Stomach smooth muscle (tissue), 2 donors: ENCODE measurements around the gene PRKAR1B.

Experiments
- H3K27ac ChIP-seq: one replicate; pipeline ENCODE4 v1.7.0; 2013; ENCODE audit warnings: mild to moderate bottlenecking, low read length, inconsistent platforms
- H3K27me3 ChIP-seq, 2 donors: one replicate each; pipeline ENCODE4 v1.7.0; 2013; ENCODE audit warnings: low read length in 2 of 2; ENCODE audit not compliant: insufficient read depth in 2 of 2, control insufficient read depth in 1 of 2
- H3K36me3 ChIP-seq, 2 donors: one replicate each; pipeline ENCODE4 v1.7.0; 2013; ENCODE audit warnings: low read length in 2 of 2; ENCODE audit not compliant: control insufficient read depth in 2 of 2, insufficient read depth in 2 of 2
- H3K4me1 ChIP-seq: one replicate; pipeline ENCODE4 v1.7.0; 2013; ENCODE audit warnings: low read length; ENCODE audit not compliant: control insufficient read depth, insufficient read depth
- H3K4me3 ChIP-seq, 2 donors: one replicate each; pipeline ENCODE4 v1.7.0; 2013; ENCODE audit warnings: low read length in 2 of 2
- H3K9ac ChIP-seq, 2 donors: one replicate each; pipeline ENCODE4 v1.7.0; 2013; ENCODE audit warnings: low read length in 2 of 2, mild to moderate bottlenecking in 1 of 2
- H3K9me3 ChIP-seq, 2 donors: one replicate each; pipeline ENCODE4 v1.7.0; 2013; ENCODE audit warnings: low read length in 2 of 2; ENCODE audit not compliant: control insufficient read depth in 2 of 2
- donor health status: healthy.
- donor health status: Pancreatic carcinoma.

The PRKAR1B gene

GRCh38 chr7:567305-567883, 159.7 kb downstream of the PRKAR1B start:
- H3K9me3 ChIP-seq, result no peaks in the 10 kb centered on the region
- no peak overlapping the region for H3K27ac ChIP-seq

GRCh38 chr7:566100-566499, 161.0 kb downstream of the PRKAR1B start:
- Histone ChIP-seq H3K27me3 (no peaks in the 10 kb centered on the region), H3K9me3 (no peaks in the 10 kb centered on the region), H3K4me3 (no peak overlapping the region), H3K4me1 (peaks cover 4% of the 10 kb centered on the region), H3K9ac (no peak overlapping the region), H3K27ac (no peak overlapping the region), H3K36me3 (no peaks in the 10 kb centered on the region)

More at GRCh38 chr7:567305-567883, 159.7 kb downstream of the PRKAR1B start:
- peaks cover 4% of the 10 kb centered on the region for H3K4me1 ChIP-seq
- H3K27me3 ChIP-seq, result no peaks in the 10 kb centered on the region
- H3K4me3 ChIP-seq, result no peak overlapping the region
- H3K9ac ChIP-seq, result no peak overlapping the region
- no peaks in the 10 kb centered on the region for H3K36me3 ChIP-seq

GRCh38 chr7:564176-564865, 162.8 kb downstream of the PRKAR1B start:
- H3K9me3 ChIP-seq, result no peaks in the 10 kb centered on the region
- H3K27ac ChIP-seq, result no peak overlapping the region
- peaks cover 2% of the 10 kb centered on the region for H3K4me1 ChIP-seq
- no peak overlapping the region for H3K9ac ChIP-seq
- H3K36me3 ChIP-seq, result no peaks in the 10 kb centered on the region
- H3K4me3 ChIP-seq, result no peak overlapping the region
- no peaks in the 10 kb centered on the region for H3K27me3 ChIP-seq

- no peaks in the 10 kb centered on the region for H3K9me3 ChIP-seq
- peaks cover 2% of the 10 kb centered on the region for H3K4me1 ChIP-seq
- no peaks in the 10 kb centered on the region for H3K27me3 ChIP-seq
- H3K4me3 ChIP-seq, result no peak overlapping the region
- H3K9ac ChIP-seq, result no peak overlapping the region
- H3K36me3 ChIP-seq, result no peaks in the 10 kb centered on the region
- no peak overlapping the region for H3K27ac ChIP-seq
These were observed 163.4 kb downstream of the PRKAR1B start for GRCh38 chr7:563629-564170.

- Histone ChIP-seq H3K27ac (no peak overlapping the region), H3K4me3 (no peak overlapping the region), H3K9me3 (no peaks in the 10 kb centered on the region), H3K4me1 (no peaks in the 10 kb centered on the region), H3K36me3 (no peaks in the 10 kb centered on the region), H3K27me3 (no peaks in the 10 kb centered on the region), H3K9ac (no peak overlapping the region)
These were observed 164.1 kb downstream of the PRKAR1B start for GRCh38 chr7:562789-563628.

- Histone ChIP-seq H3K9me3 (no peaks in the 10 kb centered on the region), H3K27me3 (no peaks in the 10 kb centered on the region), H3K9ac (no peak overlapping the region), H3K27ac (no peak overlapping the region), H3K36me3 (no peaks in the 10 kb centered on the region), H3K4me1 (no peaks in the 10 kb centered on the region), H3K4me3 (no peak overlapping the region)
These were observed 164.8 kb downstream of the PRKAR1B start for GRCh38 chr7:562374-562675.

GRCh38 chr7:561631-562373, 165.3 kb downstream of the PRKAR1B start:
- Histone ChIP-seq H3K9me3 (no peaks in the 10 kb centered on the region), H3K4me3 (no peak overlapping the region), H3K4me1 (no peaks in the 10 kb centered on the region), H3K36me3 (no peaks in the 10 kb centered on the region), H3K27ac (no peak overlapping the region), H3K27me3 (no peaks in the 10 kb centered on the region), H3K9ac (no peak overlapping the region)

- no peak overlapping the region for H3K27ac ChIP-seq
- H3K4me1 ChIP-seq, result no peaks in the 10 kb centered on the region
- no peak overlapping the region for H3K4me3 ChIP-seq
- no peak overlapping the region for H3K9ac ChIP-seq
- H3K36me3 ChIP-seq, result no peaks in the 10 kb centered on the region
- no peaks in the 10 kb centered on the region for H3K27me3 ChIP-seq
- no peaks in the 10 kb centered on the region for H3K9me3 ChIP-seq
These were observed 166.0 kb downstream of the PRKAR1B start for GRCh38 chr7:560966-561630.

GRCh38 chr7:559396-559705, 167.7 kb downstream of the PRKAR1B start:
- Histone ChIP-seq H3K4me3 (no peak overlapping the region), H3K4me1 (no peaks in the 10 kb centered on the region)

GRCh38 chr7:557558-557881, 169.6 kb downstream of the PRKAR1B start:
- no peak overlapping the region for H3K4me3 ChIP-seq
- H3K36me3 ChIP-seq, result no peaks in the 10 kb centered on the region
- H3K9me3 ChIP-seq, result no peaks in the 10 kb centered on the region

More at GRCh38 chr7:559396-559705, 167.7 kb downstream of the PRKAR1B start:
- Histone ChIP-seq H3K27me3 (no peaks in the 10 kb centered on the region), H3K36me3 (no peaks in the 10 kb centered on the region), H3K27ac (no peak overlapping the region), H3K9ac (no peak overlapping the region), H3K9me3 (no peaks in the 10 kb centered on the region)

More at GRCh38 chr7:557558-557881, 169.6 kb downstream of the PRKAR1B start:
- H3K4me1 ChIP-seq, result peaks cover 4% of the 10 kb centered on the region
- no peak overlapping the region for H3K27ac ChIP-seq
- no peak overlapping the region for H3K9ac ChIP-seq
- no peaks in the 10 kb centered on the region for H3K27me3 ChIP-seq
